ENCODE data around the gene IGSF23. TPM values are rescaled to one million over a fixed set of nuclear protein-coding genes. Genes with fewer than 3 reads are reported as not detected.

The IGSF23 gene
- total and polyA plus RNA-seq, 2 of the 4 experiments (the other 2 are of a cell fraction), result 0.27 TPM; not detected in 1

DNA sequence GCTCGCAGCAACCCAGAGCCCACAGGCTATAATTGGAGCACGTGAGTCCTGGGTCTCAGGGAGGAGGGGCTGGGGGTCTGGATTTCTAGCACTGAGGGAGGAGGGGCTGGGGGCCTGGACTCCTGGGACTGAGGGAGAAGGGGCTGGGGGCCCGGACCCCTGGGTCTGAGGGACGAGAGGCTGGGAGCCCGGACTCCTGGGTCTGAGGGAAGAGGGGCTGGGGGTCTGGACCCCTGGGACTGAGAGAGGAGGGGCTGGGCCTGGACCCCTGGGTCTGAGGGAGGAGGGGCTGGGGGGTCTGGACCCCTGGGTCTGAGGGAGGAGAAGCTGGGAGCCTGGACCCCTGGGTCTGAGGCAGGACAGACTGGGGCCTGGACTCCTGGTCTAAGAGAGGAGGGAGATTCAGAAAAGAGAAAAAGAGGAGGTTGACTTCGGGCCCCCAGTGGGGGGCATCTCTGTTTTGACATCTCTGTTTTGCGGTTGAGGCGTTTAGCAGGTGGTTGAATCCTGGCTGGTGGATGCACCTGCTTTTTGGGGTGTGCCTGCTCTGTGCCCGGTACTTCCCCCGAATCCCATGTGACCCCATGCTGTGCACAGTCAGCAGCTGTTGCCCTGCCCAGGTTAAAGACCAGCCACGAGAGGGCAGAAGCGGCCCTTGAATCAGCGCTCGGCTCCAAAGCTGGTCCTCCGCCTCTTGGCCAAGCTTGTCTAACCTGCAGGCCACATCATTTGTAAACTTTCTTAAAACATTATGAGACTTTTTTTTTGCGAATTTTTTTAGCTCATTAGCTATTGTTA lies 40.8 kb downstream of the IGSF23 start:
- no peaks in the 10 kb centered on the region for H3K27me3 ChIP-seq (ENCODE audit: control insufficient read depth, insufficient read depth, low read length)
- no peak overlapping the region for H2BK120ac ChIP-seq (ENCODE audit: low read depth, low read length)
- H2AK5ac ChIP-seq (ENCODE audit: low read depth, low read length), result 0 out of 2 replicates have a peak overlapping the region, but pooled peaks have one; percentile 9
- H3K4me1 ChIP-seq (ENCODE audit: control insufficient read depth, insufficient read depth, low read length), result peaks cover 3% of the 10 kb centered on the region; the same call in 1 of the 2 replicates
- H2AFZ ChIP-seq (replicated peaks; ENCODE audit: low read length, poor library complexity), result no peak overlapping the region
- no TSS peak for BruUV-seq (replicated peaks)
- H3K9me3 ChIP-seq (ENCODE audit: control insufficient read depth, insufficient read depth, low read length), result no peaks in the 10 kb centered on the region
- no peak overlapping the region for H2BK15ac ChIP-seq (ENCODE audit: low read depth, low read length)
- ChIA-PET POLR2A (ENCODE audit: unreplicated experiment) (no interaction called here), CTCF (interaction anchor here (0.6 to 3.1 kb wide), 7 partner anchors 11 to 187 kb away, joined by 3 to 16 read pairs (median 6); partner anchors contain the start of gene PVR)
- peaks cover 48 to 86% of the 10 kb centered on the region in 2 experiments for H3K79me1 ChIP-seq (ENCODE audit: low read depth in 1 of 2, low read length in 2 of 2)
- H3K9me1 ChIP-seq (ENCODE audit: insufficient read depth, low read length), result peaks cover 19% of the 10 kb centered on the region
- no peak for TF ChIP-seq FOS (IDR thresholded peaks at IDR 0.05; ENCODE audit: low read depth, low read length)
- TF ChIP-seq SMC3 (IDR thresholded peaks at IDR 0.05; ENCODE audit: low read depth, low read length), result peak; percentile 38; the same call in 1 of the 2 replicates
- TF ChIP-seq MAZ (IDR thresholded peaks at IDR 0.05; ENCODE audit: borderline replicate concordance, low read depth, low read length), result no peak
- TF ChIP-seq CTCF (conservative IDR thresholded peaks at IDR 0.05; ENCODE audit: low read depth, low read length), result peak; percentile 54
- TF ChIP-seq, protein P1, sequence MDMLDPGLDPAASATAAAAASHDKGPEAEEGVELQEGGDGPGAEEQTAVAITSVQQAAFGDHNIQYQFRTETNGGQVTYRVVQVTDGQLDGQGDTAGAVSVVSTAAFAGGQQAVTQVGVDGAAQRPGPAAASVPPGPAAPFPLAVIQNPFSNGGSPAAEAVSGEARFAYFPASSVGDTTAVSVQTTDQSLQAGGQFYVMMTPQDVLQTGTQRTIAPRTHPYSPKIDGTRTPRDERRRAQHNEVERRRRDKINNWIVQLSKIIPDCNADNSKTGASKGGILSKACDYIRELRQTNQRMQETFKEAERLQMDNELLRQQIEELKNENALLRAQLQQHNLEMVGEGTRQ (IDR thresholded peaks at IDR 0.05; ENCODE audit: low read depth, low read length), result 0 out of 2 replicates have a peak, but pooled peaks have one; percentile 21
- TF ChIP-seq POLR2A (IDR thresholded peaks at IDR 0.05; ENCODE audit: low read depth, low read length), result no peak
- peak; percentile 53 for TF ChIP-seq RAD21 (IDR thresholded peaks at IDR 0.05; ENCODE audit: low read length)
- peak; percentile 54 for TF ChIP-seq MAFK (IDR thresholded peaks at IDR 0.05; ENCODE audit: low read depth, low read length)
- no peak for TF ChIP-seq BHLHE40 (IDR thresholded peaks at IDR 0.05; ENCODE audit: low read depth, low read length)
- no peak for TF ChIP-seq RCOR1 (IDR thresholded peaks at IDR 0.05; ENCODE audit: insufficient replicate concordance, low read length)
- H4K8ac ChIP-seq (ENCODE audit: low read depth in 2 of 2, low read length in 2 of 2), result no peak overlapping the region
- H3K4ac ChIP-seq (ENCODE audit: low read depth, low read length), result no peak overlapping the region
- no peak overlapping the region for H2AK9ac ChIP-seq (replicated peaks; ENCODE audit: low read depth, low read length, poor library complexity)
- no peak overlapping the region for H3K18ac ChIP-seq (ENCODE audit: low read depth, low read length)
- intact Hi-C loops (cut with micrococcal nuclease) (loop anchor here (1.0 kb wide), 1 partner anchor 79 kb away; no protein-coding TSS in a partner anchor), in situ Hi-C loops (cut with MboI; ENCODE audit: low sequenced_read_pairs) (no loop called here), dilution Hi-C loops (cut with HindIII; ENCODE audit: low sequenced_read_pairs, unreplicated experiment) (no loop called here)
- H3K36me3 ChIP-seq (ENCODE audit: control insufficient read depth, insufficient read depth, low read length), result peaks cover 69% of the 10 kb centered on the region
- WGBS, 2 experiments (ENCODE audit: extremely low coverage in 2 of 2, insufficient read length in 1 of 2), result 82% methylated on average over 6 of the region's 16 CpGs; no CpG with 5 or more reads in 1 of the 2 experiments
- H3K4me3 ChIP-seq (ENCODE audit: insufficient read depth, low read depth, low read length), result no peak overlapping the region
- no peak overlapping the region for H2BK5ac ChIP-seq (ENCODE audit: low read depth, low read length, poor library complexity, severe bottlenecking)
- H3K27ac ChIP-seq (ENCODE audit: insufficient read depth, low read length), result no peak overlapping the region
- no peak overlapping the region for H2BK20ac ChIP-seq (ENCODE audit: low read depth, low read length)
- no peak overlapping the region for H3K56ac ChIP-seq (ENCODE audit: extremely low read depth, insufficient read depth, low read length)
- H3K9ac ChIP-seq (ENCODE audit: low read depth, low read length), result no peak overlapping the region
- ATAC-seq (ENCODE audit: low read depth) (peak; percentile 35; the same call in 1 of the 2 replicates), DNase-seq (peak; percentile 43)
- H4K5ac ChIP-seq (ENCODE audit: low read depth, low read length), result no peak overlapping the region
- H3K23ac ChIP-seq (ENCODE audit: low read depth, low read length), result no peak overlapping the region
- no peak overlapping the region for H3K14ac ChIP-seq (replicated peaks; ENCODE audit: low read depth, low read length)
- no peak overlapping the region for H4K91ac ChIP-seq (ENCODE audit: insufficient read depth, low read depth, low read length)
- H4K20me1 ChIP-seq (ENCODE audit: insufficient read depth, low read length), result peaks cover 31% of the 10 kb centered on the region
- H3K4me2 ChIP-seq (ENCODE audit: low read depth, low read length), result no peak overlapping the region

All from IMR-90 (cell line).